H1 (cell line): Measurements from ENCODE around the gene ARPC2. TPM values are rescaled to one million over a fixed set of nuclear protein-coding genes. Genes with fewer than 3 reads are reported as not detected.

Experiments
- CTCF ChIA-PET: fragments of 300-600 bp; sonication (Branson Sonifier 250); formaldehyde crosslinking; loops from one replicate; lab custom pipeline; 2021; ENCODE audit not compliant: partially characterized antibody; lab: Charles Lee
- POLR2A ChIA-PET: fragments of 300-600 bp; sonication (Branson Sonifier 250); formaldehyde crosslinking; loops from one replicate; lab custom pipeline; 2021; ENCODE audit warnings: inconsistent platforms; ENCODE audit not compliant: partially characterized antibody; lab: Charles Lee
- DNase-seq, 2 experiments: peaks; one replicate each; pipeline versions ENCODE4 v3.0.0 to v3.0.0-alpha.2; 2010 to 2022; ENCODE audit warnings: low spot score in 2 of 2, low read depth in 1 of 2, mixed read lengths in 1 of 2
- FAIRE-seq: peaks from 2 replicates; lab custom pipeline; 2011; peaks lifted over from hg19 to GRCh38; lab: Jason Lieb, UNC
- H2AFZ ChIP-seq: 2 replicates; pipeline ENCODE4 v1.8.1; 2012; ENCODE audit warnings: low read length, inconsistent platforms
- H2AK5ac ChIP-seq: 2 replicates; pipeline ENCODE4 v1.6.1; 2013; ENCODE audit warnings: low read depth, low read length
- H2BK120ac ChIP-seq: replicated peaks from 2 replicates; pipeline ENCODE3; 2013; ENCODE audit warnings: low read depth, low read length, inconsistent platforms
- H2BK12ac ChIP-seq: 2 replicates; pipeline ENCODE4 v1.6.1; 2013; ENCODE audit warnings: low read depth, low read length
- H2BK15ac ChIP-seq: 2 replicates; pipeline ENCODE4 v1.6.1; 2013; ENCODE audit warnings: low read length
- H2BK20ac ChIP-seq: 2 replicates; pipeline ENCODE4 v1.6.1; 2013; ENCODE audit warnings: low read length
- H2BK5ac ChIP-seq: 2 replicates; pipeline ENCODE4 v1.6.1; 2013; ENCODE audit warnings: low read depth, low read length
- H3K14ac ChIP-seq: 2 replicates; pipeline ENCODE4 v1.6.1; 2013; ENCODE audit warnings: inconsistent platforms; ENCODE audit not compliant: insufficient read length
- H3K18ac ChIP-seq: 2 replicates; pipeline ENCODE4 v1.6.1; 2013; ENCODE audit warnings: low read length; ENCODE audit errors: extremely low read depth
- H3K23ac ChIP-seq: 2 replicates; pipeline ENCODE4 v1.6.1; 2013; ENCODE audit warnings: inconsistent platforms; ENCODE audit not compliant: insufficient read length
- H3K23me2 ChIP-seq: 2 replicates; pipeline ENCODE4 v1.6.1; 2013; ENCODE audit warnings: low read depth, low read length
- H3K27ac ChIP-seq: 2 replicates; pipeline ENCODE4 v1.6.1; 2011; ENCODE audit warnings: low read depth, low read length, inconsistent platforms
- H3K27me3 ChIP-seq, 4 experiments: replicated peaks in 1 of 4; 1 replicate in 1 of 4; 2 replicates in 3 of 4; pipeline versions ENCODE4 v1.6.1 to v1.8.1; 2011 to 2013; ENCODE audit warnings: low read length in 3 of 4, mild to moderate bottlenecking in 3 of 4, inconsistent platforms in 2 of 4, mixed read lengths in 2 of 4, moderate library complexity in 1 of 4; ENCODE audit not compliant: control insufficient read depth in 3 of 4, insufficient read depth in 3 of 4; ENCODE audit errors: extremely low read depth in 1 of 4
- H3K36me3 ChIP-seq, 4 experiments: 2 replicates each; pipeline versions ENCODE4 v1.6.1 to v1.8.1; 2011 to 2013; ENCODE audit warnings: mild to moderate bottlenecking in 4 of 4, low read length in 3 of 4, moderate library complexity in 2 of 4, control low read depth in 1 of 4, inconsistent platforms in 1 of 4; ENCODE audit not compliant: insufficient read depth in 4 of 4, control insufficient read depth in 2 of 4
- H3K4ac ChIP-seq: replicated peaks from 2 replicates; pipeline ENCODE3; 2013; ENCODE audit warnings: low read length, low read depth, mixed read lengths, inconsistent platforms; ENCODE audit not compliant: insufficient read length
- H3K4me1 ChIP-seq, 4 experiments: replicated peaks in 1 of 4; 1 replicate in 1 of 4; 2 replicates in 3 of 4; pipeline versions ENCODE4 v1.6.1 to v1.8.1; 2011 to 2013; ENCODE audit warnings: low read length in 3 of 4, inconsistent platforms in 2 of 4, mixed read lengths in 1 of 4; ENCODE audit not compliant: insufficient read depth in 4 of 4, control insufficient read depth in 3 of 4
- H3K4me2 ChIP-seq, 2 experiments: 2 replicates each; pipeline versions ENCODE4 v1.6.1 to v1.8.1; 2011 to 2013; ENCODE audit warnings: low read depth in 2 of 2, low read length in 2 of 2, control low read depth in 1 of 2, inconsistent platforms in 1 of 2, mild to moderate bottlenecking in 1 of 2; ENCODE audit not compliant: insufficient read depth in 1 of 2
- H3K4me3 ChIP-seq, 4 experiments: fragments of 200-600, 300-600 bp in 1 of 4; sonication (generic), shearing (Covaris generic), sonication (Bioruptor Twin) in 1 of 4; 2 replicates each; pipeline versions ENCODE4 v1.5.1 to v1.8.1; 2011 to 2016; ENCODE audit warnings: low read length in 4 of 4, low read depth in 3 of 4, control low read depth in 2 of 4, inconsistent platforms in 2 of 4, mild to moderate bottlenecking in 2 of 4, mixed read lengths in 1 of 4, moderate library complexity in 1 of 4; ENCODE audit not compliant: insufficient read depth in 2 of 4; ENCODE audit errors: extremely low read depth in 1 of 4
- H3K56ac ChIP-seq: replicated peaks from 2 replicates; pipeline ENCODE3; 2013; ENCODE audit warnings: low read depth, mild to moderate bottlenecking, mixed read lengths, low read length, inconsistent platforms; ENCODE audit not compliant: insufficient read length
- H3K79me1 ChIP-seq: 2 replicates; pipeline ENCODE4 v1.6.1; 2013; ENCODE audit warnings: low read depth, low read length, control low read depth
- H3K79me2 ChIP-seq, 2 experiments: 2 replicates each; pipeline versions ENCODE4 v1.6.1 to v1.8.1; 2012 to 2013; ENCODE audit warnings: low read length in 2 of 2, mild to moderate bottlenecking in 2 of 2, inconsistent platforms in 1 of 2; ENCODE audit not compliant: insufficient read depth in 2 of 2, control insufficient read depth in 1 of 2
- H3K9ac ChIP-seq, 4 experiments: replicated peaks in 1 of 4; 1 replicate in 1 of 4; 2 replicates in 3 of 4; pipeline versions ENCODE4 v1.6.1 to v1.8.1; 2011 to 2013; ENCODE audit warnings: low read depth in 3 of 4, low read length in 3 of 4, control low read depth in 2 of 4, mild to moderate bottlenecking in 2 of 4, moderate library complexity in 2 of 4, inconsistent platforms in 1 of 4; ENCODE audit errors: extremely low read depth in 1 of 4
- H3K9me3 ChIP-seq, 2 experiments: 2 replicates each; pipeline versions ENCODE4 v1.6.1 to v1.8.1; 2012 to 2013; ENCODE audit warnings: mild to moderate bottlenecking in 2 of 2, moderate library complexity in 2 of 2, control low read depth in 1 of 2, inconsistent platforms in 1 of 2, low read depth in 1 of 2, low read length in 1 of 2, mixed read lengths in 1 of 2; ENCODE audit not compliant: insufficient read depth in 2 of 2
- H4K20me1 ChIP-seq, 2 experiments: replicated peaks in 1 of 2; 2 replicates each; pipeline versions ENCODE3 to v1.8.1; 2011 to 2013; ENCODE audit warnings: inconsistent platforms in 2 of 2, low read length in 2 of 2, mild to moderate bottlenecking in 1 of 2; ENCODE audit not compliant: insufficient read depth in 2 of 2, control insufficient read depth in 1 of 2
- H4K5ac ChIP-seq: 2 replicates; pipeline ENCODE4 v1.6.1; 2013; ENCODE audit warnings: low read length, low read depth, mixed read lengths, inconsistent platforms; ENCODE audit not compliant: insufficient read length
- H4K8ac ChIP-seq: 2 replicates; pipeline ENCODE4 v1.8.0; 2013; ENCODE audit warnings: mild to moderate bottlenecking, moderate library complexity, low read length, inconsistent platforms; ENCODE audit not compliant: insufficient read depth; ENCODE audit errors: extremely low read depth
- H4K91ac ChIP-seq: replicated peaks from 2 replicates; pipeline ENCODE3; 2013; ENCODE audit warnings: low read length, mixed read lengths, inconsistent platforms; ENCODE audit not compliant: insufficient read length
- KDM5A ChIP-seq: fragments of 200-600 bp; IDR thresholded peaks from 2 replicates; pipeline ENCODE4 v1.7.1; 2012; ENCODE audit warnings: mild to moderate bottlenecking, low read length, inconsistent platforms, mixed read lengths
- MAFK ChIP-seq: IDR thresholded peaks from 2 replicates; pipeline ENCODE4 v1.6.1; 2012; ENCODE audit warnings: low read depth, mild to moderate bottlenecking, improper control_type of control experiment, low read length
- RAD21 ChIP-seq, 2 experiments: IDR thresholded peaks in 1 of 2; conservative IDR thresholded peaks in 1 of 2; 2 replicates each; pipeline ENCODE4 v1.6.1; 2011; ENCODE audit warnings: low read depth in 2 of 2, low read length in 2 of 2, improper control_type of control experiment in 1 of 2, inconsistent platforms in 1 of 2, mild to moderate bottlenecking in 1 of 2, moderate library complexity in 1 of 2
- RBBP5 ChIP-seq: IDR thresholded peaks from 2 replicates; pipeline ENCODE4 v1.7.1; 2012; ENCODE audit warnings: low read depth, mild to moderate bottlenecking, inconsistent platforms, low read length, moderate library complexity, borderline replicate concordance
- WGBS, 2 experiments: shearing (Covaris generic) in 1 of 2; methylation state at CpG; one replicate each; pipeline versions ENCODE4 v1.1.6 to v1.1.7; 2013 to 2015; ENCODE audit warnings: low lambda C conversion rate in 2 of 2, mixed read lengths in 2 of 2, inconsistent platforms in 1 of 2, low coverage in 1 of 2, missing lambda C conversion rate in 1 of 2; ENCODE audit not compliant: insufficient replicate concordance in 2 of 2, insufficient coverage in 1 of 2, insufficient read length in 1 of 2; ENCODE audit errors: extremely low coverage in 1 of 2, missing lambda C conversion rate in 1 of 2; 5-methylcytosine and 5-hydroxymethylcytosine counted together
- polyA plus RNA-seq, 7 experiments: library from polyadenylated mRNA; depleted of rRNA in 3 of 7; stranded (reverse) in 5 of 7; unstranded in 2 of 7; fragments of >200 nt in 5 of 7; fragments of 200-250 nt in 2 of 7; gene quantifications; 1 replicate in 5 of 7; 2 replicates in 1 of 7; 4 replicates in 1 of 7; pipeline versions ENCODE4 v1.2.1 to v1.2.3, GENCODE V29; 2011 to 2013; ENCODE audit warnings: missing spikeins in 2 of 7, mixed read lengths in 2 of 7
- total RNA-seq: library from RNA; stranded (reverse); fragmentation: NEBNext Ultra II Directional; extraction: Animal tissue kit (Norgen Biotek cat#: 25700); gene quantifications from 2 replicates; pipeline ENCODE4 v1.2.1, GENCODE V29; 2021
- TF ChIP-seq, protein P1 (sequence below), 3 experiments: IDR thresholded peaks; 1 replicate in 2 of 3; 2 replicates in 1 of 3; pipeline versions ENCODE4 v1.5.1 to v1.6.1; 2011; ENCODE audit warnings: low read length in 3 of 3, mild to moderate bottlenecking in 3 of 3, inconsistent platforms in 2 of 3, low read depth in 1 of 3, moderate library complexity in 1 of 3; ENCODE audit not compliant: insufficient read depth in 1 of 3; ENCODE audit errors: control extremely low read depth in 1 of 3
- TF ChIP-seq, protein P2 (sequence below): IDR thresholded peaks from 2 replicates; pipeline ENCODE4 v1.6.1; 2011; ENCODE audit warnings: low read length, improper control_type of control experiment

Gene ARPC2
- total and polyA plus RNA-seq, 2 of the 8 experiments (the other 6 are each of a cell fraction or from before 2014, with no cell fraction given) = 174 to 195 TPM

DNA sequence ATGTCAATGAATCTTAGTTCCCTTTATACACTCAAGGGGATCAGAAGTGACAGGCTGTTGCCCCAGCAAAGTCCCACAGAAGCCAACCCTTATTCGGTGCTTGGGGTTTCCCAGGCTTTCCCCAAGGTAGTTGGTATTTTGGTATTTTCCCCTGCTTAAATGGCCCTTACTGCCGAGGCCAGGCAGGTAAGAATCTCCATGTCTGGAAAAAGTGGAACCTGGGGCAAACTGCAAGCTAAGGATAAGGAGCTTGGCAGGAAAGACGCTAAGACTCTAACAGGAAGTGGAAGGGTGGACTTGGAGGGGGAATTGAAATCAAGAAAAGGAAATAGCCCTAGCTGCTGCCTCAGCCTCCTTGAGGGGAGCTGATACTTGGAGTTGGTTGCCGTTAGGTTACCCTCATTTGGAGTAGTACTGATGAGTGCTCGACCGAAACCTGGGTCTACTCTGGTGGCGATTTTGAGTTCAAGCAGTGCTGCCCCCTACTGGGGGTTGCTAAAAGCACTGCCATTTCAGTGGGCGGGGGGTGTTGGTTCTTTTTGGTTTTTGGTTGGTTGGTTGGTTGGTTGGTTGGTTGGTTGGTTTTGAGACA lies 40.5 kb downstream of the ARPC2 start:
- H3K56ac ChIP-seq = no peak overlapping the region
- H2BK5ac ChIP-seq = no peak overlapping the region
- H3K14ac ChIP-seq = no peak overlapping the region
- H3K4ac ChIP-seq = no peak overlapping the region
- no peaks in the 10 kb centered on the region for H3K23me2 ChIP-seq
- no peak overlapping the region for H4K91ac ChIP-seq
- peaks cover 3 to 21% (median 15%) of the 10 kb centered on the region in 4 experiments for H3K4me1 ChIP-seq
- H3K79me2 ChIP-seq = no peaks in the 10 kb centered on the region
- peaks cover 0 to 2% of the 10 kb centered on the region in 2 experiments for H4K20me1 ChIP-seq
- CTCF ChIA-PET = interaction anchor here (0.6 to 9.0 kb wide), 22 partner anchors 9 to 471 kb away, joined by 3 to 81 read pairs (median 4); partner anchors contain the start of genes AAMP and PNKD
- H3K4me3 ChIP-seq = no peak overlapping the region
- no peak overlapping the region for H2BK15ac ChIP-seq
- TF ChIP-seq MAFK (no peak), RBBP5 (no peak), RAD21 (IDR thresholded peaks at IDR 0.05 in 1 of 2, conservative IDR thresholded peaks at IDR 0.05 in 1 of 2; ENCODE audit: low read depth in 2 of 2, low read length in 2 of 2) (peak; percentile 51 to 60), KDM5A (no peak)
- TF ChIP-seq, protein P1, sequence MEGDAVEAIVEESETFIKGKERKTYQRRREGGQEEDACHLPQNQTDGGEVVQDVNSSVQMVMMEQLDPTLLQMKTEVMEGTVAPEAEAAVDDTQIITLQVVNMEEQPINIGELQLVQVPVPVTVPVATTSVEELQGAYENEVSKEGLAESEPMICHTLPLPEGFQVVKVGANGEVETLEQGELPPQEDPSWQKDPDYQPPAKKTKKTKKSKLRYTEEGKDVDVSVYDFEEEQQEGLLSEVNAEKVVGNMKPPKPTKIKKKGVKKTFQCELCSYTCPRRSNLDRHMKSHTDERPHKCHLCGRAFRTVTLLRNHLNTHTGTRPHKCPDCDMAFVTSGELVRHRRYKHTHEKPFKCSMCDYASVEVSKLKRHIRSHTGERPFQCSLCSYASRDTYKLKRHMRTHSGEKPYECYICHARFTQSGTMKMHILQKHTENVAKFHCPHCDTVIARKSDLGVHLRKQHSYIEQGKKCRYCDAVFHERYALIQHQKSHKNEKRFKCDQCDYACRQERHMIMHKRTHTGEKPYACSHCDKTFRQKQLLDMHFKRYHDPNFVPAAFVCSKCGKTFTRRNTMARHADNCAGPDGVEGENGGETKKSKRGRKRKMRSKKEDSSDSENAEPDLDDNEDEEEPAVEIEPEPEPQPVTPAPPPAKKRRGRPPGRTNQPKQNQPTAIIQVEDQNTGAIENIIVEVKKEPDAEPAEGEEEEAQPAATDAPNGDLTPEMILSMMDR (IDR thresholded peaks at IDR 0.05; ENCODE audit: control extremely low read depth in 1 of 3, insufficient read depth in 1 of 3, low read depth in 1 of 3, low read length in 3 of 3) = peak in 2 of 3 experiments; percentile 76; a peak in 3 of 4 replicates
- TF ChIP-seq, protein P2, sequence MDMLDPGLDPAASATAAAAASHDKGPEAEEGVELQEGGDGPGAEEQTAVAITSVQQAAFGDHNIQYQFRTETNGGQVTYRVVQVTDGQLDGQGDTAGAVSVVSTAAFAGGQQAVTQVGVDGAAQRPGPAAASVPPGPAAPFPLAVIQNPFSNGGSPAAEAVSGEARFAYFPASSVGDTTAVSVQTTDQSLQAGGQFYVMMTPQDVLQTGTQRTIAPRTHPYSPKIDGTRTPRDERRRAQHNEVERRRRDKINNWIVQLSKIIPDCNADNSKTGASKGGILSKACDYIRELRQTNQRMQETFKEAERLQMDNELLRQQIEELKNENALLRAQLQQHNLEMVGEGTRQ = no peak
- H2BK12ac ChIP-seq = no peak overlapping the region
- peaks cover 13 to 36% (median 27%) of the 10 kb centered on the region in 4 experiments; a peak in 7 of 8 replicates for H3K36me3 ChIP-seq
- H2BK20ac ChIP-seq = no peak overlapping the region
- H2BK120ac ChIP-seq = no peak overlapping the region
- no peak overlapping the region for H3K9ac ChIP-seq
- FAIRE-seq (peak; percentile 19), DNase-seq (peak in 1 of 2 experiments; percentile 94)
- no peak overlapping the region for H4K8ac ChIP-seq
- H2AK5ac ChIP-seq = no peak overlapping the region
- no peak overlapping the region for H3K4me2 ChIP-seq
- H3K9me3 ChIP-seq = no peaks in the 10 kb centered on the region
- H3K27me3 ChIP-seq = no peaks in the 10 kb centered on the region
- H2AFZ ChIP-seq = no peak overlapping the region
- no peak overlapping the region for H3K23ac ChIP-seq
- POLR2A ChIA-PET = interaction anchor here (1.3 to 2.8 kb wide), 4 partner anchors 9 to 40 kb away, joined by 3 to 12 read pairs (median 6); partner anchors contain the start of gene ARPC2
- no peaks in the 10 kb centered on the region for H3K79me1 ChIP-seq
- 64% methylated on average over 8 of the region's 8 CpGs; no CpG with 5 or more reads in 1 of the 2 experiments for WGBS, 2 experiments
- no peak overlapping the region for H3K27ac ChIP-seq
- no peak overlapping the region for H4K5ac ChIP-seq
- no peak overlapping the region for H3K18ac ChIP-seq
